HCT116 (cell line): ENCODE data around the gene PLD3. TPM values are rescaled to one million over a fixed set of nuclear protein-coding genes. Genes with fewer than 3 reads are reported as not detected.

Experiments used
- ATAC-seq: fragments of 200-7000 bp; cut with Tn5 transposase; 2 replicates; pipeline ENCODE4 v1.9.1; 2020; ENCODE audit warnings: mild to moderate bottlenecking, moderate library complexity
- BruUV-seq: library from RNA; stranded (reverse); fragments of 400-500 nt; replicated peaks from 2 replicates; lab custom pipeline; 2021; lab: Mats Ljungman, UMichigan
- CTCF ChIA-PET: fragments of 300-600 bp; sonication (Branson Sonifier 250); formaldehyde crosslinking; loops from one replicate; lab custom pipeline; 2021; ENCODE audit warnings: antibody characterized with exemption; lab: Charles Lee
- POLR2A ChIA-PET: fragments of 300-600, 350-600 bp; sonication (Branson Sonifier 250); formaldehyde crosslinking; loops from one replicate; lab custom pipeline; 2021; ENCODE audit warnings: antibody characterized with exemption; lab: Charles Lee
- RAD21 ChIA-PET, 2 experiments: fragments of 300-600 bp; sonication (Branson Sonifier 250); formaldehyde crosslinking; loops; one replicate each; lab custom pipeline; 2023; ENCODE audit warnings: low total read pairs in 2 of 2; ENCODE audit not compliant: uncharacterized antibody in 2 of 2, unreplicated experiment in 2 of 2, low non-redundant PET in 1 of 2; lab: Charles Lee
- DNase-seq: peaks from one replicate; pipeline ENCODE4 v3.0.0-alpha.2; 2010; ENCODE audit warnings: low read depth, low spot score
- H2AFZ ChIP-seq: fragments of 200-600 bp; shearing (Covaris generic), sonication (generic); 2 replicates; pipeline ENCODE4 v1.6.1; 2017; ENCODE audit warnings: low read depth, mixed run types, mixed read lengths, antibody characterized with exemption, low read length; ENCODE audit not compliant: poor library complexity, severe bottlenecking
- H3K27ac ChIP-seq: 2 replicates; pipeline ENCODE4 v1.5.1; 2012; ENCODE audit warnings: low read depth, low read length
- H3K27me3 ChIP-seq: fragments of 200-600 bp; sonication (generic); 2 replicates; pipeline ENCODE4 v1.6.1; 2016; ENCODE audit warnings: mixed run types, low read length, mixed read lengths; ENCODE audit not compliant: insufficient read depth
- H3K36me3 ChIP-seq, 2 experiments: fragments of 200-500 bp in 1 of 2; fragments of 200-600 bp in 1 of 2; sonication (Bioruptor generic) in 1 of 2; sonication (generic) in 1 of 2; 2 replicates each; pipeline versions ENCODE4 v1.5.1 to v1.6.1; 2014 to 2016; ENCODE audit warnings: low read length in 2 of 2, inconsistent platforms in 1 of 2, mixed read lengths in 1 of 2, mixed run types in 1 of 2; ENCODE audit not compliant: insufficient read depth in 2 of 2, control insufficient read depth in 1 of 2
- H3K4me1 ChIP-seq, 2 experiments: fragments of 200-600 bp in 1 of 2; sonication (generic) in 1 of 2; 2 replicates each; pipeline versions ENCODE4 v1.5.1 to v1.6.1; 2012 to 2017; ENCODE audit warnings: low read length in 2 of 2, inconsistent platforms in 1 of 2, mild to moderate bottlenecking in 1 of 2, mixed read lengths in 1 of 2, mixed run types in 1 of 2, moderate library complexity in 1 of 2; ENCODE audit not compliant: insufficient read depth in 2 of 2, control insufficient read depth in 1 of 2
- H3K4me2 ChIP-seq: fragments of 200-600 bp; sonication (generic); 2 replicates; pipeline ENCODE4 v1.6.1; 2017; ENCODE audit warnings: mixed run types, low read length, mixed read lengths
- H3K4me3 ChIP-seq, 2 experiments: fragments of 200-600 bp in 1 of 2; sonication (generic) in 1 of 2; replicated peaks in 1 of 2; 2 replicates each; pipeline ENCODE4 v1.5.1; 2011 to 2016; ENCODE audit warnings: low read length in 2 of 2, control low read depth in 1 of 2, low read depth in 1 of 2, mild to moderate bottlenecking in 1 of 2, mixed read lengths in 1 of 2, mixed run types in 1 of 2
- H3K79me2 ChIP-seq: fragments of 200-600 bp; sonication (generic); 2 replicates; pipeline ENCODE4 v1.6.1; 2017; ENCODE audit warnings: mild to moderate bottlenecking, mixed run types, low read length, moderate library complexity, mixed read lengths; ENCODE audit not compliant: insufficient read depth
- H3K9ac ChIP-seq: fragments of 200-600 bp; sonication (generic); 2 replicates; pipeline ENCODE4 v1.6.1; 2016; ENCODE audit warnings: low read length, mixed read lengths
- H3K9me2 ChIP-seq: fragments of 200-600 bp; sonication (generic), shearing (Covaris generic); 2 replicates; pipeline ENCODE4 v1.6.1; 2017; ENCODE audit warnings: mixed run types, mild to moderate bottlenecking, moderate library complexity; ENCODE audit not compliant: insufficient read depth
- H3K9me3 ChIP-seq, 2 experiments: fragments of 200-500 bp in 1 of 2; fragments of 200-600 bp in 1 of 2; sonication (Bioruptor generic) in 1 of 2; sonication (generic) in 1 of 2; 2 replicates each; pipeline ENCODE4 v1.6.1; 2014 to 2017; ENCODE audit warnings: low read length in 2 of 2, mixed read lengths in 2 of 2, inconsistent platforms in 1 of 2, low read depth in 1 of 2, mild to moderate bottlenecking in 1 of 2, mixed run types in 1 of 2, moderate library complexity in 1 of 2; ENCODE audit not compliant: control insufficient read depth in 1 of 2, insufficient read depth in 1 of 2
- H4K20me1 ChIP-seq: fragments of 200-600 bp; sonication (generic), shearing (Covaris generic); 2 replicates; pipeline ENCODE4 v1.6.1; 2017; ENCODE audit warnings: mixed run types, mild to moderate bottlenecking, moderate library complexity; ENCODE audit not compliant: insufficient read depth
- ATF3 ChIP-seq: IDR thresholded peaks from 2 replicates; pipeline ENCODE4 v1.6.1; 2012
- CBX3 ChIP-seq: IDR thresholded peaks from 2 replicates; pipeline ENCODE4 v1.6.1; 2012; ENCODE audit warnings: low read depth
- CEBPB ChIP-seq: IDR thresholded peaks from 2 replicates; pipeline ENCODE4 v1.6.1; 2012; ENCODE audit warnings: low read depth
- CTCF ChIP-seq, 3 experiments: fragments of 200-600 bp in 1 of 3; sonication (generic) in 1 of 3; IDR thresholded peaks in 2 of 3; conservative IDR thresholded peaks in 1 of 3; 2 replicates each; pipeline ENCODE4 v1.5.1; 2012 to 2017; ENCODE audit warnings: low read depth in 2 of 3, low read length in 2 of 3, antibody characterized with exemption in 1 of 3, borderline replicate concordance in 1 of 3, control low read depth in 1 of 3, mild to moderate bottlenecking in 1 of 3, mixed read lengths in 1 of 3, mixed run types in 1 of 3, moderate library complexity in 1 of 3; ENCODE audit not compliant: insufficient read depth in 1 of 3
- EGR1 ChIP-seq: IDR thresholded peaks from 2 replicates; pipeline ENCODE4 v1.6.1; 2012; ENCODE audit warnings: low read depth
- ELF1 ChIP-seq: IDR thresholded peaks from 2 replicates; pipeline ENCODE4 v1.6.1; 2012; ENCODE audit warnings: low read depth, borderline replicate concordance
- EZH2phosphoT487 ChIP-seq: fragments of 200-600 bp; IDR thresholded peaks from 2 replicates; pipeline ENCODE4 v1.6.1; 2018; ENCODE audit warnings: antibody characterized with exemption, borderline replicate concordance
- FOSL1 ChIP-seq: IDR thresholded peaks from 2 replicates; pipeline ENCODE4 v1.6.1; 2012; ENCODE audit warnings: low read depth
- JUND ChIP-seq: IDR thresholded peaks from 2 replicates; pipeline ENCODE4 v1.6.1; 2012
- MAX ChIP-seq: IDR thresholded peaks from 2 replicates; pipeline ENCODE4 v1.6.1; 2012
- POLR2A ChIP-seq: IDR thresholded peaks from 2 replicates; pipeline ENCODE4 v1.7.0; 2011; ENCODE audit warnings: borderline replicate concordance; ENCODE audit not compliant: insufficient read depth, insufficient read length; ENCODE audit errors: extremely low read depth
- POLR2AphosphoS5 ChIP-seq: IDR thresholded peaks from 2 replicates; pipeline ENCODE4 v1.6.1; 2011; ENCODE audit warnings: mild to moderate bottlenecking, low read depth, low read length, moderate library complexity
- RAD21 ChIP-seq: IDR thresholded peaks from 2 replicates; pipeline ENCODE4 v1.6.1; 2012; ENCODE audit warnings: low read depth, mild to moderate bottlenecking
- REST ChIP-seq: IDR thresholded peaks from 2 replicates; pipeline ENCODE4 v1.6.1; 2012; ENCODE audit warnings: low read depth
- SIN3A ChIP-seq: IDR thresholded peaks from 2 replicates; pipeline ENCODE4 v1.6.1; 2012; ENCODE audit warnings: low read depth
- SP1 ChIP-seq: IDR thresholded peaks from 2 replicates; pipeline ENCODE4 v1.6.1; 2012; ENCODE audit warnings: low read depth
- TCF7L2 ChIP-seq: IDR thresholded peaks from 2 replicates; pipeline ENCODE4 v1.7.0; 2011; ENCODE audit warnings: borderline replicate concordance, inconsistent platforms; ENCODE audit not compliant: insufficient read depth, insufficient read length; ENCODE audit errors: extremely low read depth
- YY1 ChIP-seq: IDR thresholded peaks from 2 replicates; pipeline ENCODE4 v1.6.1; 2011; ENCODE audit warnings: low read length, low read depth, moderate library complexity, mild to moderate bottlenecking; ENCODE audit not compliant: insufficient replicate concordance; ENCODE audit errors: extremely low read depth
- ZFX ChIP-seq: fragments of 450-650 bp; IDR thresholded peaks from 2 replicates; pipeline ENCODE4 v1.6.1; 2017
- ZNF274 ChIP-seq: fragments of 200-500 bp; sonication (Bioruptor generic); IDR thresholded peaks from 2 replicates; pipeline ENCODE4 v1.6.1; 2014; ENCODE audit warnings: mild to moderate bottlenecking, low read depth, low read length, inconsistent platforms
- intact Hi-C: fragments of 100-400 bp; cut with micrococcal nuclease; formaldehyde crosslinking; loops from 2 replicates; pipeline ENCODE4 v1.10.0; 2022
- total RNA-seq: library from RNA; stranded (reverse); gene quantifications from one replicate; pipeline ENCODE4 v1.2.1, GENCODE V29; 2021; ENCODE audit not compliant: unreplicated experiment

PLD3 gene
- total RNA-seq, 1 experiment from 2014 or later = 123 TPM

GRCh38 chr19:40420766-40421765 is 72.6 kb downstream of the PLD3 start:
- Histone ChIP-seq H3K36me3 (peaks cover 5 to 13% of the 10 kb centered on the region in 2 experiments; a peak in 2 of 4 replicates), H3K27ac (peak overlapping the region; percentile 99), H3K4me2 (peak overlapping the region; percentile 96), H3K4me1 (peaks cover 42 to 79% of the 10 kb centered on the region in 2 experiments), H3K9me3 (no peaks in the 10 kb centered on the region), H3K9ac (peak overlapping the region; percentile 90), H2AFZ (no peak overlapping the region), H3K4me3 (peak overlapping the region; percentile 53 to 60), H3K9me2 (no peaks in the 10 kb centered on the region), H3K27me3 (no peaks in the 10 kb centered on the region), H3K79me2 (peaks cover 35% of the 10 kb centered on the region), H4K20me1 (no peaks in the 10 kb centered on the region)
- ATAC-seq (peak; percentile 73), DNase-seq (peak; percentile 82)
- BruUV-seq = no TSS peak
- intact Hi-C loops = loop anchor here (5.0 kb wide), 1 partner anchor 181 kb away; the partner anchor contains the start of gene LTBP4
- ChIA-PET RAD21 (interaction anchor here (0.6 to 1.4 kb wide), 5 partner anchors 10 to 111 kb away, joined by 3 to 5 read pairs (median 3); no protein-coding TSS in a partner anchor), POLR2A (interaction anchor here (0.7 to 2.4 kb wide), 11 partner anchors 10 to 996 kb away, joined by 3 to 14 read pairs (median 4); partner anchors contain the start of genes BLVRB, LTBP4 and SERTAD3), CTCF (interaction anchor here (0.9 to 2.1 kb wide), 18 partner anchors 9 to 225 kb away, joined by 3 to 21 read pairs (median 5); partner anchors contain the start of gene BLVRB)
- peak; percentile 44; the same call in 1 of the 2 replicates for TF ChIP-seq FOSL1
- no peak for TF ChIP-seq ATF3
- peak; percentile 74 for TF ChIP-seq JUND
- TF ChIP-seq POLR2A = peak; percentile 65
- TF ChIP-seq MAX = peak; percentile 90
- peak; percentile 63 for TF ChIP-seq YY1
- no peak; the same call in 1 of the 2 replicates for TF ChIP-seq ELF1
- peak; percentile 59; the same call in 1 of the 2 replicates for TF ChIP-seq ZFX
- TF ChIP-seq CTCF (IDR thresholded peaks at IDR 0.05 in 2 of 3, conservative IDR thresholded peaks at IDR 0.05 in 1 of 3; ENCODE audit: borderline replicate concordance in 1 of 3, insufficient read depth in 1 of 3, low read depth in 2 of 3, low read length in 2 of 3) = peak in 2 of 3 experiments; percentile 87 to 97; a peak in 5 of 6 replicates
- TF ChIP-seq EZH2phosphoT487 = no peak
- TF ChIP-seq CBX3 = peak; percentile 82
- TF ChIP-seq REST = no peak
- no peak for TF ChIP-seq ZNF274
- peak; percentile 96; the same call in 1 of the 2 replicates for TF ChIP-seq SIN3A
- TF ChIP-seq EGR1 = peak; percentile 99
- peak; percentile 59 for TF ChIP-seq RAD21
- peak; percentile 41 for TF ChIP-seq TCF7L2
- no peak for TF ChIP-seq CEBPB
- peak; percentile 93 for TF ChIP-seq POLR2AphosphoS5
- peak; percentile 94 for TF ChIP-seq SP1
